ENCODE data around the gene RPL7A.
"Not testable (repeated sequence)": the region's sequence is repeated elsewhere in the genome, so short reads cannot be mapped to it uniquely, and the experiment has no call there.

RPL7A gene

DNA sequence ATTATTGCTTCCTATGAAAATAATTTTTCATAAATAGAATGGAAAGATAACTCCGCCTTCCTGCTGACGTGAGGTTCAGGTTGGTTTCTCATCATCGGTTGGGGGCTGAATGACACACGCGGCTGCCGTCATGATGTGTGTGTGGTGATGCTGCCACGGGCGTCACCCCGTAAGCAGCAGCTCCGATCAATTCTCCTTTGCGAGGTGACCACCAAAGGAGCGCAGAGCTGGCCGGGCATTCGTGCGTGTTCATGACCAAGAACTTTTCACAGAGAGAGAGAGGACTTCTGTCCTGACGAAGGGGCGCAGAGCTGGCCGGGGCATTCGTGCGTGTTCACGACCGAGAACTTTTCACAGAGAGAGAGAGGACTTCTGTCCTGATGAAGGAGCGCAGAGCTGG, 42.3 kb upstream of the RPL7A start:
- DNase-seq (ENCODE audit: low spot score), result no peak
- TF ChIP-seq, protein P1, sequence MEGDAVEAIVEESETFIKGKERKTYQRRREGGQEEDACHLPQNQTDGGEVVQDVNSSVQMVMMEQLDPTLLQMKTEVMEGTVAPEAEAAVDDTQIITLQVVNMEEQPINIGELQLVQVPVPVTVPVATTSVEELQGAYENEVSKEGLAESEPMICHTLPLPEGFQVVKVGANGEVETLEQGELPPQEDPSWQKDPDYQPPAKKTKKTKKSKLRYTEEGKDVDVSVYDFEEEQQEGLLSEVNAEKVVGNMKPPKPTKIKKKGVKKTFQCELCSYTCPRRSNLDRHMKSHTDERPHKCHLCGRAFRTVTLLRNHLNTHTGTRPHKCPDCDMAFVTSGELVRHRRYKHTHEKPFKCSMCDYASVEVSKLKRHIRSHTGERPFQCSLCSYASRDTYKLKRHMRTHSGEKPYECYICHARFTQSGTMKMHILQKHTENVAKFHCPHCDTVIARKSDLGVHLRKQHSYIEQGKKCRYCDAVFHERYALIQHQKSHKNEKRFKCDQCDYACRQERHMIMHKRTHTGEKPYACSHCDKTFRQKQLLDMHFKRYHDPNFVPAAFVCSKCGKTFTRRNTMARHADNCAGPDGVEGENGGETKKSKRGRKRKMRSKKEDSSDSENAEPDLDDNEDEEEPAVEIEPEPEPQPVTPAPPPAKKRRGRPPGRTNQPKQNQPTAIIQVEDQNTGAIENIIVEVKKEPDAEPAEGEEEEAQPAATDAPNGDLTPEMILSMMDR (IDR thresholded peaks at IDR 0.05), result no peak
- Histone ChIP-seq H3K27ac (no peak overlapping the region), H3K4me3 (no peak overlapping the region)

DNA sequence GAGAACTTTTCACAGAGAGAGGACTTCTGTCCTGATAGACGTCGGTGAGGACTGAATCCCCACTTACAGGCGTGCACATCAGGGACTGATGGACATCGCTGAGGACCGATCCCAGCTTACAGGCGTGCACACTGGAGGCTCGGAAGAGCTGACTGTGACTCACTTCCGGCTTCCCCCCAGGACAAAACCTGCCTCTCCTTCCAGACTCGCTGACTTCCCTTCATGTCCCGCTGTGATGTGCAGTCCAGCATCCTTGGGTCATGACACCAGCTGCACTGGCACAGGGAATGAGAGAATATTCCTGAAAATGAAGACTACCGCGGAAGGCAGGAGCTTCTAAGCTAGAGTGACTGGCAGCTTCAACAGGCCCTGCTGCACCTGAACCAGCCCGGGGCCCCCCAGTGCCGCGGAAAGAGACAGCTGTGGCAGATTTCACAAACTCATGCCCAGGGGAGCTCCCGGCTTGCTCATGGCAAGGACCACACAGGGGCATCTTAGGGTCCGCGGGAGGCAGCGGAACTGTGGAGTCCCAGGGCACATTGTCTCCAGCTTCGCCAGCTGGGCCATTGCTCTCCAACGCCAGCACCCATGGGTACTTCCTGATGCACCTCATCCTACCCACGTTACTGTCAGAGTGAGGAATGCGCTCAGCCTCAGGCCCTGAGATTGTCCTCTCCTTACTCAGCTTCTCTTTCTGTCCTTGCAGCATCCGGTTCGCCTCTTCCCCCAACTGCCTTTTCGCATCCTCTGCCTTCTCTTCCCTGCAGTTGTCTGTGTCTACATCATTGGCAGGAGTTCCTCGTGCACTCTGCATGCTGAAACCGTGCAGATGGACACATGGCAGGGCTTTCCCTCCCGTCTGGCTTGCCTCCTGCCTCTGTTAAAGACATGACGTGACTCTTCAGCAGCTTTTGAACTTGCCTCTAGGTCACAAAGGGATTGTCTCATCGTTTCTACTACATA, 41.5 kb upstream of the RPL7A start:
- no peak overlapping the region for H3K27ac ChIP-seq
- H3K4me3 ChIP-seq, result no peak overlapping the region
- TF ChIP-seq, protein P1 (IDR thresholded peaks at IDR 0.05), result no peak
- DNase-seq (ENCODE audit: low spot score), result no peak

DNA sequence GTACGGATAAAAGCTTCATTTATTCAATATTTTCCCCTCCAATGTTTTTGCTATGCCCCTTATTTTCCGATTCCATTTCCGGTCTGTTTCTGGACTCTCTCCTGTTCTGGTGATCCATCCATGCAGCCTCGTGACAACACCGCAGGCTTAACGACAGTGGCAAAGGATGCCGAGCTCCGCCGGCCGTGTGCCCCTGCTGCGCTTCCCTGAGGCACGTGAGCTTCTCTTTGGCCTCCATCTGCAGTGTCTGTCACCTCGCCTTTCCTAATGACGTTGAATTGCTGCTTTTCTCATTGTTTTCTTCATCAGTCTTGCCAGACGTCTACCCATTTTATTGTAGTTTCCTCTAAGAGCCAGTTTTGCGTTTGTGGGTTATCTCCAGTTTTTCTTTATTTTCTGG, 40.7 kb upstream of the RPL7A start:
- TF ChIP-seq, protein P1 (IDR thresholded peaks at IDR 0.05), result no peak
- DNase-seq (ENCODE audit: low spot score), result no peak
- Histone ChIP-seq H3K27ac (no peak overlapping the region), H3K4me3 (no peak overlapping the region)

DNA sequence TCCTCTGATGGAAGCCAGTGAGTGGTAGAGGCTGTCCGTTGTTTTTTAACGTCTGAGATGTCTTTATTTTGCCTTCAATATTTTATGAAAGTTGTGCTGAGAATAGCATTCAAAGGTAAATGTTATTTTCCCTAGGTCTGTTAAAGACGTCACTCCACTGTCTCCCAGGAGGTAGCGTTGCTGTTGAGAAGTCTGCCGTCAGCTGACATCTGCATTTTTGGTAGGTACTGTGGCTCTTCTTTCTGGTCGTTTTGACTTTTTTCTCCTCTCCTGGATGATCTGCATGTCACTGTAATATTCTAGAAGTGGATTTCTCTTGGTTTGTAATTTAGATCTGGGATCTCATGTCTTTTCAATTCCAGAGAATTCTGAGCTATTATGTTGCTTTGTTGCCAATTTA, 38.4 kb upstream of the RPL7A start:
- TF ChIP-seq, protein P1 (IDR thresholded peaks at IDR 0.05), result no peak
- Histone ChIP-seq H3K27ac (no peak overlapping the region), H3K4me3 (no peak overlapping the region)
- DNase-seq (ENCODE audit: low spot score), result no peak

DNA sequence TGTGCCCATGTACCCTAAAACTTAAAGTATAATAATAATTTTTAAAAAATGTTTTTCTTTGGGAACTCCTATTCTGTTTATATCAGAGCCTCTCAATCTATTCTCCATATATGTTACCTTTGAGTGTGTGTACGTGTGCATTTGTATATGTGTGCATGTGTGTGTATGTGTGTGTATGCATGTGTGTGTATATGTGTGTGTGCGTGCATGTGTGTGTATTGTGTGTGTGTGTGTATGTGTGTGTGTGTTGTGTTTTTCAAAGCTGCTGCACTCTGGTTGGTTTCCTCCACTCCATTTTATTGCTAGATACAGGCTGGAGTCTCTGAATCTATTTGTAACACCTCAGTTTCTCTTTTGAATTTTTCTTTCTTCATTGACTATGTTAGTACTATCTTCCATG, 32.0 kb upstream of the RPL7A start:
- no peak for DNase-seq (ENCODE audit: low spot score)
- no peak overlapping the region for H3K27ac ChIP-seq
- TF ChIP-seq, protein P1 (IDR thresholded peaks at IDR 0.05), result no peak
- H3K4me3 ChIP-seq, result no peak overlapping the region

DNA sequence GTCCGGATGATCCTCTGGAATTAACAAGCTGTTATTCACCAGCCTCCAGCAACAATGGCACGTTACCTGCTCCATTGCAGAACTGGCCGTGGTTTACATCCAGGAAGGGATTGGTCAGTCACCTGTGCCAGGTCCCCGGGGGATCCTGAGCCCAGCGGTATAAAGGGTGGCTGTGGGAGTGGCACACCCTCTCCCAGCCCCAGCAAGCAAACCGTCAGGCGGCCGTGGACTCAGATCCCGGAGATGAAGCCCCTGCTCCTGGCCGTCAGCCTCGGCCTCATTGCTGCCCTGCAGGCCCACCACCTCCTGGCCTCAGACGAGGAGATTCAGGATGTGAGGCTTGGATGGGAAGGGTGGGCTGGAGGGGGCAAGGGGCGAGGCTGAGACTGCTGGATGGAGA, 30.5 kb upstream of the RPL7A start:
- DNase-seq (ENCODE audit: low spot score); H3K4me3 ChIP-seq; H3K27ac ChIP-seq: not testable (repeated sequence)

DNA sequence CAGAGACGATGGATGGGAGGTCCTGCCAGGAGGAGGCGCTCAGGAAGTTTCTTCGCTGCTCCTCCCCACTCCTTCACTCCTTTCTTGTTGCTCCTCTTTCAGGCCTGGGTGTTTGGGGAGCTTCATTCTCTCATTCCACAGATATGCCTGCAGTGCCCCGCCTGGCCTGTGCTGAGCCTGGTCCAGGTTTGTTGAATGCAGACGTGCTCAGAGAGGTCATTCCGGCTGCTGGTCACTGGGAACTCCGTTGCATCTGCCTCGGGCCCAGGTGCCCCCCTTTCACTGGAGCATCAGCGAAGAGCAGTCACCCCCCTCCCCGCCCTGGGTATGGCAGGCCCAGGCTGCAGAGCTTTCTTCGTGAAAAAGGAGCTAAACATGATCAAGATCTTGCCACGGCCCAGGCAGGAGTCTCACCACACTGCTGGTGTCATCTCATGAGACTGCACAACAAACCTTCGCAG, 27.6 kb upstream of the RPL7A start:
- no peak for DNase-seq (ENCODE audit: low spot score)
- H3K4me3 ChIP-seq, result no peak overlapping the region
- TF ChIP-seq, protein P1 (IDR thresholded peaks at IDR 0.05), result no peak

More for the DNA sequence above, 27.6 kb upstream of the RPL7A start:
- no peak overlapping the region for H3K27ac ChIP-seq

Data from coronary artery (tissue), 2 donors.